Amniotic epithelial cell (primary cell): ENCODE data around the gene ADAP2.
"Not testable (repeated sequence)": the region's sequence is repeated elsewhere in the genome, so short reads cannot be mapped to it uniquely, and the experiment has no call there.

Source experiments
- DNase-seq: peaks from one replicate; pipeline ENCODE4 v3.0.0-alpha.2; 2010; ENCODE audit warnings: low read depth

The ADAP2 gene

GRCh38 chr17:30970831-30971567, 49.3 kb downstream of the ADAP2 start, which contains the start of gene RNF135:
Gene RNF135, plus strand, starts transcription at chr17:30971039. Its CDS starts 35 bp downstream, at chr17:30971074.
- peak; percentile 89 for DNase-seq

- DNase-seq, result no peak
Measured at GRCh38 chr17:30975042-30975820, 53.5 kb downstream of the ADAP2 start.

GRCh38 chr17:30979919-30980318, 58.2 kb downstream of the ADAP2 start:
- DNase-seq, result not testable (repeated sequence)

- no peak for DNase-seq
Measured at GRCh38 chr17:30981531-30982519, 60.1 kb downstream of the ADAP2 start.

- DNase-seq, result no peak
Measured at GRCh38 chr17:30982855-30983254, 61.1 kb downstream of the ADAP2 start.

GRCh38 chr17:30990458-30990857, 68.7 kb downstream of the ADAP2 start:
- no peak for DNase-seq

- DNase-seq, result no peak
Measured at GRCh38 chr17:30992551-30992950, 70.8 kb downstream of the ADAP2 start.

- no peak for DNase-seq
Measured at GRCh38 chr17:30995347-30995746, 73.6 kb downstream of the ADAP2 start.

- no peak for DNase-seq
Measured at GRCh38 chr17:30996486-30996885, 74.7 kb downstream of the ADAP2 start.

- no peak for DNase-seq
Measured at GRCh38 chr17:30997270-30997669, 75.5 kb downstream of the ADAP2 start.

- no peak for DNase-seq
Measured at GRCh38 chr17:30997842-30998241, 76.1 kb downstream of the ADAP2 start.

GRCh38 chr17:31002047-31002446, 80.3 kb downstream of the ADAP2 start:
- no peak for DNase-seq

- no peak for DNase-seq
Measured at GRCh38 chr17:31003225-31003866, 81.6 kb downstream of the ADAP2 start.

GRCh38 chr17:31004160-31004559, 82.4 kb downstream of the ADAP2 start:
- no peak for DNase-seq

GRCh38 chr17:31007695-31008373, 86.1 kb downstream of the ADAP2 start:
- no peak for DNase-seq

GRCh38 chr17:31008374-31009041, 86.8 kb downstream of the ADAP2 start:
- DNase-seq, result peak; percentile 61
